Liver (tissue), 3 donors: ENCODE measurements around the gene SLC66A2.

Experiments
- GABPA ChIP-seq, 2 donors: IDR thresholded peaks in 1 of 2; conservative IDR thresholded peaks in 1 of 2; 2 replicates each; pipeline ENCODE4 v1.6.1; 2016; ENCODE audit warnings: antibody characterized with exemption in 2 of 2, mild to moderate bottlenecking in 1 of 2, moderate library complexity in 1 of 2
- SP1 ChIP-seq: IDR thresholded peaks from 2 replicates; pipeline ENCODE4 v1.6.1; 2018; ENCODE audit warnings: antibody characterized with exemption, mild to moderate bottlenecking
- TAF1 ChIP-seq: conservative IDR thresholded peaks from 2 replicates; pipeline ENCODE4 v1.6.1; 2016; ENCODE audit warnings: antibody characterized with exemption, mild to moderate bottlenecking
- TF ChIP-seq, protein P1 (sequence below): fragments of 150-350 bp; IDR thresholded peaks from 2 replicates; pipeline ENCODE4 v1.5.1; 2017; ENCODE audit warnings: improper control_type of control experiment, low read depth, low read length; ENCODE audit not compliant: missing input control
- TF ChIP-seq, protein P2 (sequence below): IDR thresholded peaks from 2 replicates; pipeline ENCODE4 v1.6.1; 2016; ENCODE audit warnings: antibody characterized with exemption
- TF ChIP-seq, protein P3 (sequence below): IDR thresholded peaks from 2 replicates; pipeline ENCODE4 v1.6.1; 2016; ENCODE audit warnings: antibody characterized with exemption, mild to moderate bottlenecking
- TF ChIP-seq, protein P4 (sequence below): IDR thresholded peaks from 2 replicates; pipeline ENCODE4 v1.6.1; 2016; ENCODE audit warnings: antibody characterized with exemption
- donor health status: healthy.
- donor health status: healthy.

DNA sequence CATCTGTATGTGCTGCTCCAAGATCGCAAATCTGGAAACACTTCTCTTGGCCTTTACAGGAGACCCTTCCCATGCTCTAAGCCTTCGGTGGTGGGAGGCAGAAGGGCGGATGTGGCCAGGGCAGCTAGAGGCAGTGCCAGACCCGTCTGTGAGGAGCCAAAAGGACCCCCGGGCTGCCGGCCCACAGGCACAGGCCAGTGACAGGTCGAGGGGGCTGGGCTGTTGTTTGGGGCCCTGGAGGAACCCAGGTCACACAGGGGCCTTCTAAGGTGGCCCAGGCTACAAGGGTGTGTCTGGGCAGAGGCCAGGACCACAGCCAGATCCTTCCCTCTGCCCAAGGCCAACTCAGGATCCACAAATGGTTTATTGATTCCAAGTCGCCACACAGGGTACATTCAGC lies 49.4 kb downstream of the SLC66A2 start:
- TF ChIP-seq, protein P1, sequence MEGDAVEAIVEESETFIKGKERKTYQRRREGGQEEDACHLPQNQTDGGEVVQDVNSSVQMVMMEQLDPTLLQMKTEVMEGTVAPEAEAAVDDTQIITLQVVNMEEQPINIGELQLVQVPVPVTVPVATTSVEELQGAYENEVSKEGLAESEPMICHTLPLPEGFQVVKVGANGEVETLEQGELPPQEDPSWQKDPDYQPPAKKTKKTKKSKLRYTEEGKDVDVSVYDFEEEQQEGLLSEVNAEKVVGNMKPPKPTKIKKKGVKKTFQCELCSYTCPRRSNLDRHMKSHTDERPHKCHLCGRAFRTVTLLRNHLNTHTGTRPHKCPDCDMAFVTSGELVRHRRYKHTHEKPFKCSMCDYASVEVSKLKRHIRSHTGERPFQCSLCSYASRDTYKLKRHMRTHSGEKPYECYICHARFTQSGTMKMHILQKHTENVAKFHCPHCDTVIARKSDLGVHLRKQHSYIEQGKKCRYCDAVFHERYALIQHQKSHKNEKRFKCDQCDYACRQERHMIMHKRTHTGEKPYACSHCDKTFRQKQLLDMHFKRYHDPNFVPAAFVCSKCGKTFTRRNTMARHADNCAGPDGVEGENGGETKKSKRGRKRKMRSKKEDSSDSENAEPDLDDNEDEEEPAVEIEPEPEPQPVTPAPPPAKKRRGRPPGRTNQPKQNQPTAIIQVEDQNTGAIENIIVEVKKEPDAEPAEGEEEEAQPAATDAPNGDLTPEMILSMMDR = no peak
- TF ChIP-seq, protein P2, sequence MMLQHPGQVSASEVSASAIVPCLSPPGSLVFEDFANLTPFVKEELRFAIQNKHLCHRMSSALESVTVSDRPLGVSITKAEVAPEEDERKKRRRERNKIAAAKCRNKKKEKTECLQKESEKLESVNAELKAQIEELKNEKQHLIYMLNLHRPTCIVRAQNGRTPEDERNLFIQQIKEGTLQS = no peak
- no peak for TF ChIP-seq SP1
- no peak for TF ChIP-seq GABPA (IDR thresholded peaks at IDR 0.05 in 1 of 2, conservative IDR thresholded peaks at IDR 0.05 in 1 of 2)
- TF ChIP-seq, protein P3, sequence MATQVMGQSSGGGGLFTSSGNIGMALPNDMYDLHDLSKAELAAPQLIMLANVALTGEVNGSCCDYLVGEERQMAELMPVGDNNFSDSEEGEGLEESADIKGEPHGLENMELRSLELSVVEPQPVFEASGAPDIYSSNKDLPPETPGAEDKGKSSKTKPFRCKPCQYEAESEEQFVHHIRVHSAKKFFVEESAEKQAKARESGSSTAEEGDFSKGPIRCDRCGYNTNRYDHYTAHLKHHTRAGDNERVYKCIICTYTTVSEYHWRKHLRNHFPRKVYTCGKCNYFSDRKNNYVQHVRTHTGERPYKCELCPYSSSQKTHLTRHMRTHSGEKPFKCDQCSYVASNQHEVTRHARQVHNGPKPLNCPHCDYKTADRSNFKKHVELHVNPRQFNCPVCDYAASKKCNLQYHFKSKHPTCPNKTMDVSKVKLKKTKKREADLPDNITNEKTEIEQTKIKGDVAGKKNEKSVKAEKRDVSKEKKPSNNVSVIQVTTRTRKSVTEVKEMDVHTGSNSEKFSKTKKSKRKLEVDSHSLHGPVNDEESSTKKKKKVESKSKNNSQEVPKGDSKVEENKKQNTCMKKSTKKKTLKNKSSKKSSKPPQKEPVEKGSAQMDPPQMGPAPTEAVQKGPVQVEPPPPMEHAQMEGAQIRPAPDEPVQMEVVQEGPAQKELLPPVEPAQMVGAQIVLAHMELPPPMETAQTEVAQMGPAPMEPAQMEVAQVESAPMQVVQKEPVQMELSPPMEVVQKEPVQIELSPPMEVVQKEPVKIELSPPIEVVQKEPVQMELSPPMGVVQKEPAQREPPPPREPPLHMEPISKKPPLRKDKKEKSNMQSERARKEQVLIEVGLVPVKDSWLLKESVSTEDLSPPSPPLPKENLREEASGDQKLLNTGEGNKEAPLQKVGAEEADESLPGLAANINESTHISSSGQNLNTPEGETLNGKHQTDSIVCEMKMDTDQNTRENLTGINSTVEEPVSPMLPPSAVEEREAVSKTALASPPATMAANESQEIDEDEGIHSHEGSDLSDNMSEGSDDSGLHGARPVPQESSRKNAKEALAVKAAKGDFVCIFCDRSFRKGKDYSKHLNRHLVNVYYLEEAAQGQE = no peak
- TF ChIP-seq TAF1 = no peak
- TF ChIP-seq, protein P4, sequence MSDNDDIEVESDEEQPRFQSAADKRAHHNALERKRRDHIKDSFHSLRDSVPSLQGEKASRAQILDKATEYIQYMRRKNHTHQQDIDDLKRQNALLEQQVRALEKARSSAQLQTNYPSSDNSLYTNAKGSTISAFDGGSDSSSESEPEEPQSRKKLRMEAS = no peak
